Activated CD4-positive, alpha-beta T cell treated with anti-CD3 and anti-CD28 coated beads, Interleukin-2, amount 10 ng/mL, durations not matched to agents 7 days and 5 days (primary cell): ENCODE results near the gene SPG11. TPM values are rescaled to one million over a fixed set of nuclear protein-coding genes. Genes with fewer than 3 reads are reported as not detected.

Source experiments
- CTCF ChIA-PET: fragments of 350-600 bp; sonication (Branson Sonifier 250); formaldehyde crosslinking; loops from one replicate; lab custom pipeline; 2021; ENCODE audit warnings: antibody characterized with exemption; lab: Charles Lee
- POLR2A ChIA-PET: fragments of 350-600 bp; sonication (Branson Sonifier 250); formaldehyde crosslinking; loops from one replicate; lab custom pipeline; 2021; ENCODE audit warnings: antibody characterized with exemption; lab: Charles Lee
- DNase-seq: peaks from one replicate; pipeline ENCODE4 v3.0.0-alpha.2; 2020
- H3K27ac Mint-ChIP-seq: one replicate; pipeline ENCODE4 v1.8.0; 2021; ENCODE audit warnings: mild to moderate bottlenecking, moderate library complexity, mixed read lengths
- H3K27me3 Mint-ChIP-seq: one replicate; pipeline ENCODE4 v1.8.0; 2021; ENCODE audit warnings: mixed read lengths
- H3K36me3 Mint-ChIP-seq: one replicate; pipeline ENCODE4 v1.8.0; 2021; ENCODE audit warnings: low read depth, mixed read lengths
- H3K4me1 Mint-ChIP-seq: one replicate; pipeline ENCODE4 v1.8.0; 2021; ENCODE audit warnings: mixed read lengths
- H3K4me3 Mint-ChIP-seq: one replicate; pipeline ENCODE4 v1.8.0; 2021; ENCODE audit warnings: mild to moderate bottlenecking, moderate library complexity, mixed read lengths
- H3K9me3 Mint-ChIP-seq: one replicate; pipeline ENCODE4 v1.8.0; 2021; ENCODE audit warnings: mixed read lengths
- total RNA-seq, 2 experiments: library from RNA; stranded (reverse); gene quantifications; one replicate each; pipeline ENCODE4 v1.2.3, GENCODE V29; 2021

The SPG11 gene
- total RNA-seq, 2 experiments from 2014 or later: 69.2 to 77.6 TPM

DNA sequence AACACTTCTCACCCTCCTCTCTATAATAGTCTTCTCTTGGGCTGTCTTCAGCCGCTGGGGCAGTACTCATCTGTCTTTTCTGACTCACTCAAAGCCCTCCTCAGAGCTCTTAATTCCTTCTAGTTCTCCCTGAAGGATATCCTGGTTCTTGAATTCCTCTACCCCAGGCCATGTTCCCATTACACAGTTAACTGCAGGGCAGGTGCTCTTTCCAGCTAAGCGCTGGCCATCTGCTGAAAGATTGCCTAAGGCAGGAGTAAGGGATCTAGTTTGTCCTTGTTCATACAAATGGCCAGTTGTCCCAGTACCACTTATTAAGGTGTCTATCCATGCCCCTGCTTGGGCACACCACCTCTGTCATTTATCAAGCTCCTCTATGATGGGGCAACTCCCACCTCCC is 10.2 kb upstream of the SPG11 start:
- POLR2A ChIA-PET: no interaction called here
- no peak for DNase-seq
- Mint-ChIP-seq H3K27me3 (no peaks in the 10 kb centered on the region), H3K27ac (no peak overlapping the region), H3K36me3 (peaks cover 35% of the 10 kb centered on the region), H3K4me1 (peaks cover 90% of the 10 kb centered on the region), H3K9me3 (peaks cover 10% of the 10 kb centered on the region), H3K4me3 (no peak overlapping the region)
- CTCF ChIA-PET: interaction anchor here (1.0 to 4.9 kb wide), 4 partner anchors 10 to 40 kb away, joined by 3 to 54 read pairs (median 13); partner anchors contain the start of gene SPG11

DNA sequence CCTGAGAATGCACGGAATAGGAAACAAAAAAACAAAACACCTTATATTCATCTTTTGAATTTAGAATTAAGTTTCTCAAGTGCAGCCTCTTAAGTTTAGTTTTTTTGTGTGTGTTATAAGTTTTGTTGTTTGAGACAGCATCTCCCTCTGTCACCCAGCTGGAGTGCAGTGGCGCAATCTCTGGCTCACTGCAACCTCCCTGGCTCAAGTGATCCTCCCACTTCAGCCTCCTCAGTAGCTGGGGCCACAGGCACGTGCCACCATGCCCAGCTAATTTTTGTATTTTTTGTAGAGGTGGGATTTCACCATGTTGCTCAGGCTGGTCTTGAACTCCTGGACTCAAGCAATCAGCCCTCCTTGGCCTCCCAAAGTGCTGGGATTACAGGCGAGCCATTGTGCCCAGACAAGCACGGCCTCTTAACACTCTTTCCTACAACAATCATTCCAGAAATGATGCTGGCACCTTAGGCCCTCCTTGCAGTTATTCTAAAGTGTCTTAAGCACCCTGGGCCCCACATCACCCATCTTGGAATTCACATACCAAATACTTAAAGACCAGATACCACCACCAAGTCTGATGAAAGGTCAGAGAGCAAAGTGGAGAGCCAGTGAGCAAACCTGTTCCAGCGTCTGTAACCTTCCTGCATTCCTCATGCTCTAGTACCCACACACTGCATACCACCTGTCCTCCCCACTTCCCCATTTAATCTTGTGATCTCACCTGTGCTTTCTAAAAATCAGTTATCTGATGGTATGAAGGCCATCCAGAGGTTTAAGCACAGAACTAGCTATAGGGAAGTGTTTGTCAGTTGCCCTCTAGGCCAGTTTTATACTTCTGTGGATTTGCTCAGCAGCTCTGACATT is 6.9 kb upstream of the SPG11 start:
- Mint-ChIP-seq H3K27me3 (no peaks in the 10 kb centered on the region), H3K27ac (peak overlapping the region; percentile 52), H3K9me3 (no peaks in the 10 kb centered on the region), H3K4me1 (peaks cover 89% of the 10 kb centered on the region), H3K36me3 (peaks cover 24% of the 10 kb centered on the region), H3K4me3 (no peak overlapping the region)
- DNase-seq: no peak
- POLR2A ChIA-PET: interaction anchor here (1.2 kb wide), 1 partner anchor 49 kb away, joined by 7 read pairs; no protein-coding TSS in a partner anchor
- CTCF ChIA-PET: interaction anchor here (0.7 to 10.0 kb wide), 7 partner anchors 10 to 68 kb away, joined by 3 to 287 read pairs (median 5); partner anchors contain the start of genes B2M, PATL2 and TRIM69

DNA sequence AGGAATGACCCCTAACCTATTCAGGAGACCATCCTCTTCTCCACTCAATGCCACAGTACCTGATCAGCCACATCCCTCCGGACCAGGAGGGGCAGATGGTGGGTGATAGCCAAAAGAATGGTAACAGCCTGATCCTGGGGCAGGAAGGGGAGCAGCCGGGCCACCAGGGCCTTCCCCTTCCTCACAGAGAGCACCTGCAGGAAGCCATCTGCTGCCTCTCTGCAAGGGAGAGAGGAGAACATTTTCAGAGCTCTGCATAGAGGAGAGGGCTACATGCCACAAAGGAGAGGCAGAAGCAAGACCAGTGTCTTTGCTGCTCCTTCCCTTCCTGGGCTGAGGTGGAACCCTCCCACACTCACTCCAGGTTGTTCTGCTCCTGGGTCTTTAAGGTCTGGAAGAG is 5.5 kb upstream of the SPG11 start:
- Mint-ChIP-seq H3K27me3 (no peaks in the 10 kb centered on the region), H3K27ac (peak overlapping the region; percentile 74), H3K4me3 (no peak overlapping the region), H3K9me3 (no peaks in the 10 kb centered on the region), H3K4me1 (peaks cover 91% of the 10 kb centered on the region), H3K36me3 (peaks cover 19% of the 10 kb centered on the region)
- ChIA-PET CTCF (interaction anchor here (1.6 to 10.0 kb wide), 4 partner anchors 13 to 70 kb away, joined by 3 to 287 read pairs (median 6); partner anchors contain the start of genes B2M, PATL2 and TRIM69), POLR2A (interaction anchor here (0.6 kb wide), 2 partner anchors 14 to 47 kb away, joined by 3 read pairs; no protein-coding TSS in a partner anchor)
- DNase-seq: peak; percentile 21

DNA sequence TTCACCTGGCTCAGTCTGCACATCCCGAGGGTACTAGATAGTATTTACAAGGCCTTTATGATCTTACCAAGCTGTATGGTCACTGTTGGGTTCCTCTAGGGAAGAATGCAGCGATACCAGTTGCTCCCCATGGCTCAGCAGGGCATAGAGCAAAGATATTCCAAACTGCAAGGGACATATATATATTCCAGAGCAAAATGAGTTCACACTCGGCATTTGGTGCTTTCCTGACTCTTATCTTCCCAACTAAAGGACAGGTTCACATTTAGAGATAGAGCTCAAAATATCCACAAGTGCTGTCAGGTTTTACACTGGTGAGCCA is 3.5 kb upstream of the SPG11 start:
- H3K4me1 Mint-ChIP-seq: peaks cover 77% of the 10 kb centered on the region
- peak overlapping the region; percentile 61 for H3K4me3 Mint-ChIP-seq
- CTCF ChIA-PET: interaction anchor here (1.0 to 10.0 kb wide), 9 partner anchors 10 to 69 kb away, joined by 3 to 287 read pairs (median 5); partner anchors contain the start of genes B2M, PATL2 and TRIM69
- DNase-seq: no peak
- POLR2A ChIA-PET: interaction anchor here (0.6 to 6.8 kb wide), 5 partner anchors 11 to 69 kb away, joined by 3 to 283 read pairs (median 4); partner anchors contain the start of genes B2M and PATL2
- H3K27ac Mint-ChIP-seq: peak overlapping the region; percentile 96
- no peaks in the 10 kb centered on the region for H3K9me3 Mint-ChIP-seq
- no peaks in the 10 kb centered on the region for H3K27me3 Mint-ChIP-seq
- H3K36me3 Mint-ChIP-seq: peaks cover 11% of the 10 kb centered on the region

DNA sequence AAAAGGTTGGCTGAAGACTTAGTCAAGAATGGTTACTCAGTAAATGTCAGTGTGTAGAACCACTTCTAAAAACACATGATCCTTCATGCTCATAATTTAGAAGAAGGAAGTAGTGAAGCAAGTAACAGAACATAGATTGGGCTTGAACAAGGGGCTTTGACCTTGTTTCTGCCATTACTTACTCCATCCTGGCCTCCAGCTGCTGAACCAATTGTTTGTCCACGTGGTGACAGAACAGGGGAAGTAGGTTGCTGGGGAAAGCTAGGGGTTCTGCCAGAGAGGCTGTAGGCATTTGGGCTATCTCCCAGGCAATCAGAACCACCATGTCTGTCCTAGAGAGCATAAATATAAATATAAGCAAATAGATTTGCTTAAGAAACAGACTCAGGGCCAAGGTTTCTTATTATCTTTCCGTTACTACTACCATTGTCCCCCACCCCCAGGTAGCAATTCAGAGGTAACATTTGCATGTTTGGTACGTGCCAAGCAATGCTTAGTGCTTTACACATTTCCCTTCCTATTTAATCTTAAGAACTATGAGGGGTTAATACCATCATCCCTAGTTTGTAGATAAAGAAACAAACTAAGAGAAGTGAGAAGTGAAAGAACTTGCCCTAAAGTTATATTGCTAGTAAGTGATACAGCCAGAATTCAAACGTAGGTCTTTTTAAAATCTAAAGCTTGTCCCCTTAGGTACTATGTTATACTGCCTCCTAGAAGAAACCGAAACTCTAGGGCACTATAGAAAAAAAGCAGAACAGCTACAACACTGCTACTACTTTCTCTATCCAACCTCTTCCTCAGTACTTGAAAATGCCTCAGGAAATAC is 3.0 kb upstream of the SPG11 start:
- Mint-ChIP-seq H3K9me3 (no peaks in the 10 kb centered on the region), H3K36me3 (peaks cover 11% of the 10 kb centered on the region), H3K4me1 (peaks cover 77% of the 10 kb centered on the region), H3K4me3 (peak overlapping the region; percentile 61), H3K27ac (peak overlapping the region; percentile 96), H3K27me3 (no peaks in the 10 kb centered on the region)
- no peak for DNase-seq
- POLR2A ChIA-PET: interaction anchor here (0.6 to 6.8 kb wide), 6 partner anchors 11 to 69 kb away, joined by 3 to 283 read pairs (median 4); partner anchors contain the start of genes B2M and PATL2
- CTCF ChIA-PET: interaction anchor here (1.0 to 10.0 kb wide), 11 partner anchors 7 to 70 kb away, joined by 3 to 287 read pairs (median 5); partner anchors contain the start of genes B2M, PATL2 and TRIM69

DNA sequence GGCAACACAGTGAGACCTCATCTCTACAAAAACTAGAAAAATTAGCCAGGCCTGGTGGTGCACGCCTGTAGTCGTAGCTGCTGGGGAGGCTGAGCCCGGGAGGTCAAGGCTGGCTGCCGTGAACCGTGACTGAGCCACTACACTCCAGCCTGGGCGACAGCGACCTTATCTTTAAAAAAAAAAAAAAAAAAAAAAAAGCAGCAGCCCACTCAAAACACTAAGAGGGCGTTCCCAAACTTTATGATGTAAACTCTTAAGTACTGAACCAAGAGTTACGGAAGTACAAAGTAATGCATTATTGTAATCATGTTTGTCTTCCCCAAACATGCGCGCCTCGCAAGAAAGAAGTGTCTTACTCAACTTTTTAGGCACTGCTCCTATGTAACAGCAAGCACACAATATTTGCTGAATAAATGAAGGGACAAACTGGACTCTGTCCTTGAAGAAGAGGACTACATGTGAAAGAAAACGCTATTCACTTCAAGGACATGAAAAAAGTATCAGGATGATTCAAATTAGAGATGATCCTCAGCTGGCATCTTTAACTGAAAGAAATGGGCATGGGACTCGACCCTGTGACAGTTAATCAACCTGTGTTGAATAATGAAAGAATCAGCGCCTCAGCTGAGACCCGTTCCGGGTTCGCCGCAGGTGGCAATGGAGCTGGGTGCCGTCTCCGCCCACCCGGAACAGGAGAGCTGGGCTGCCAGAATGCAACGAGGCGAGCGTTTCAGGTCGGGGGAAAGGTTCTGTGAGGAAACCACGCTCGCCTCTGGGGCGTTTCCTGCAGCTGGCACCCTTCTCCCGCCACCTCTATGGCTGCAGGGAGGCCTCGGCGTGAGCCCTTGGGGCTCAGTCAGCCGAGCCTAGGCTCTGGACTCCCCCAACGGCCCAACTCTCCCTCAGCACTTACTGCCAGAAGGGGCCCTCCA is 718 bp downstream of the SPG11 start:
- no peaks in the 10 kb centered on the region for H3K27me3 Mint-ChIP-seq
- H3K27ac Mint-ChIP-seq: peak overlapping the region; percentile 96
- no peaks in the 10 kb centered on the region for H3K9me3 Mint-ChIP-seq
- H3K4me1 Mint-ChIP-seq: peaks cover 54% of the 10 kb centered on the region
- DNase-seq: peak; percentile 92
- H3K36me3 Mint-ChIP-seq: peaks cover 22% of the 10 kb centered on the region
- CTCF ChIA-PET: interaction anchor here (0.5 to 10.0 kb wide), 33 partner anchors 8 to 141 kb away, joined by 3 to 287 read pairs (median 6); partner anchors contain the start of genes B2M, PATL2 and TRIM69
- POLR2A ChIA-PET: interaction anchor here (0.6 to 6.8 kb wide), 9 partner anchors 15 to 73 kb away, joined by 3 to 283 read pairs (median 11); partner anchors contain the start of genes B2M, PATL2 and TRIM69
- H3K4me3 Mint-ChIP-seq: peak overlapping the region; percentile 99

DNA sequence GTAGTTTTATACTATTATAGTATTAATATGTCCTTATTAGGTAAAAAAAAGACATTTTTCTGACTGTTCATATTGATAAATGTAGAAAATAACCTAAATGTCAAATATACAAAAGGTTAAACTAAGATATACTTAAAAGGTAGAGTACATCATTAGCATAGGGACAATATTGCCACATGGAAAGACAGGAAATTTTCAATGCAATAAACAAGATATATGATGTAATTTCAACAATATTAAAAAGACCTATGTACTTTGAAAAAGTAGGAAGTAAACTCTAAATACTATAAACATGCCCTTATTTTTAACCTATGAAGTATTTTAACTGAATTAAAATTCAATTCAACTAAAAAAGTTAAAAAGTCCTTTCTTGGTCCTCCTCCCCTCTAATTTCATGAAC is 1.9 kb downstream of the SPG11 start:
- ChIA-PET CTCF (interaction anchor here (0.7 to 10.0 kb wide), 5 partner anchors 12 to 75 kb away, joined by 3 to 287 read pairs (median 54); partner anchors contain the start of genes B2M, PATL2 and TRIM69), POLR2A (interaction anchor here (0.6 to 6.8 kb wide), 2 partner anchors 54 to 66 kb away, joined by 4 to 283 read pairs; partner anchors contain the start of genes B2M and PATL2)
- H3K27me3 Mint-ChIP-seq: no peaks in the 10 kb centered on the region
- peaks cover 28% of the 10 kb centered on the region for H3K36me3 Mint-ChIP-seq
- peaks cover 48% of the 10 kb centered on the region for H3K4me1 Mint-ChIP-seq
- H3K9me3 Mint-ChIP-seq: no peaks in the 10 kb centered on the region
- H3K4me3 Mint-ChIP-seq: peak overlapping the region; percentile 99
- peak overlapping the region; percentile 58 for H3K27ac Mint-ChIP-seq
- DNase-seq: no peak

DNA sequence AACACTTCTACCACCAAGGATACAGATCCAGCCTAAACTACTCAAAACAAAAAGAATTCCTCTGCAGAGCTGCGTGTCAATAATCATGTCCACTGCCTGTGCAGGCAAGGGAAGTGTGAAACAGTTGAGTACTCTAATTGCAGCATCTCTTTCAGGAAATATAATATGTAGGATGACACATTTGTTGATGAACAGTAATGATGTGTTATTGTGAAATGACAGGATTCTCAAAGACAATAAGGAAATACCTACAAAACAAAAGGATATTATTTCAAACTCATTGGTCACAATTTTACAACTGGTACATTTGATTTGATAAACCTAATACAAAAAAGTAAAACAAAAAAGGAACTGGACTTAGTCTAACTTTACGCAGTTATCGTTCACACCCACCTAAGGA is 4.4 kb downstream of the SPG11 start:
- Mint-ChIP-seq H3K4me3 (no peak overlapping the region), H3K36me3 (peaks cover 43% of the 10 kb centered on the region), H3K27me3 (no peaks in the 10 kb centered on the region), H3K4me1 (peaks cover 35% of the 10 kb centered on the region), H3K9me3 (no peaks in the 10 kb centered on the region), H3K27ac (no peak overlapping the region)
- CTCF ChIA-PET: interaction anchor here (0.6 kb wide), 1 partner anchor 811 kb away, joined by 5 read pairs; no protein-coding TSS in a partner anchor
- DNase-seq: no peak
- POLR2A ChIA-PET: interaction anchor here (0.5 kb wide), 1 partner anchor 45 kb away, joined by 8 read pairs; no protein-coding TSS in a partner anchor

DNA sequence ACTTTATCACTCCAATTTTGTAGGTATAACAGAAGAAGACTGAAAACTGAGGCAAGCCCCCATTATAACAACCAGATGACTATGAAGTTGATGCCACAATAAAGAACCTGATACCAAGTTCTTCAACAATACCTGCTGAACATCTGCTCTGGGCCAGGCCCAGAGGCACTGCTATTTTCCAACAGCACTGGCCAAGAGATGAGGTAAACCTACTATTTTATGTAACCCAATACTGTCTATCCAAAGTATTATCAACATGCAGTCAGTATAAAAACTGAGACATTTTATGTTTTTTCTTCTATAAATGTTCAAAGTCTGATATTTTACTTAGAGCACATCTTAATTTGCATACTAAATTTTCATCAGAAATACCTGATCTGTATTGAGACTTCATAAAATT is 6.1 kb downstream of the SPG11 start:
- no peak overlapping the region for H3K27ac Mint-ChIP-seq
- DNase-seq: no peak
- ChIA-PET CTCF (interaction anchor here (0.6 to 1.3 kb wide), 5 partner anchors 9 to 100 kb away, joined by 3 to 7 read pairs (median 3); no protein-coding TSS in a partner anchor), POLR2A (no interaction called here)
- no peaks in the 10 kb centered on the region for H3K27me3 Mint-ChIP-seq
- H3K9me3 Mint-ChIP-seq: no peaks in the 10 kb centered on the region
- peaks cover 45% of the 10 kb centered on the region for H3K36me3 Mint-ChIP-seq
- peaks cover 32% of the 10 kb centered on the region for H3K4me1 Mint-ChIP-seq
- no peak overlapping the region for H3K4me3 Mint-ChIP-seq

DNA sequence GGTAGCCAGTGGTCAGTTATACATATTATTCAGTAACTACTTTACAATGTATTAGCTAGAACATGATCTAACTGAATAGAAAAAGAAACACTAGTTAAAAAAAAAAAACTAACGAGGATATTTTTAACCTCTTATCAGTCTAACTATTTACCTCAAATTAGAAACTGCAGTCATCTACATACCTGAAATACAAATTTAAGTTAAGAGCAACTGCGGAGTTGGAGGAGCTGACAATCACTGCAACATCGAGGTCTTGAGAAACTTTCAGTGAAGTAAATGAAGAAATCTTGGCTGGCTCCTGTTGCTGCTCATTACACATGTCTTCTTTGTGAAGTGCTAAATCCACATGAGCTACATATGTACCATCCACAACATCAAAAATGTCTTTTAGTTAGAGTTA is 6.5 kb downstream of the SPG11 start:
- H3K4me1 Mint-ChIP-seq: peaks cover 31% of the 10 kb centered on the region
- no peak overlapping the region for H3K4me3 Mint-ChIP-seq
- H3K9me3 Mint-ChIP-seq: no peaks in the 10 kb centered on the region
- POLR2A ChIA-PET: no interaction called here
- no peaks in the 10 kb centered on the region for H3K27me3 Mint-ChIP-seq
- no peak overlapping the region for H3K27ac Mint-ChIP-seq
- H3K36me3 Mint-ChIP-seq: peaks cover 47% of the 10 kb centered on the region
- DNase-seq: no peak
- CTCF ChIA-PET: interaction anchor here (0.6 to 1.3 kb wide), 6 partner anchors 9 to 147 kb away, joined by 3 to 7 read pairs (median 3); no protein-coding TSS in a partner anchor

DNA sequence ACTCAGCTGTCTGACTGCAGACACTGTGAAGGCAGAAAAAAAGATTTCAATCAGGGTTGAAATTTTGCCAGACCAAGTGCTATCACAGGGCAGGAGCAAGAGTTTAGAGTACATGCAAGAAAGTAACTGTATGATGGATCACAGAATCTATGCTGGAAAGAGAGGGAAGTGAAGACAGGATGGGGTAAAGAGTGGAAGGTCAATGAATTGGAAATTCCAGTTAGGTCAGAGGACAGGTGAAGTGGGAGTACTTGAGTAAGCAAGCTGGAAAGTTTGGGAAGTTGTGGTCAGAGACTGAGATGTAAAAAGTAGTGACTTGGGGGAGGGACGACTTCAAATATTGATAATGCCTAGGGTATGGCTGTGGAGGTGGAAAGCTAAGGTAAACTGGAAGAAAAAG is 7.2 kb downstream of the SPG11 start:
- Mint-ChIP-seq H3K4me1 (peaks cover 27% of the 10 kb centered on the region), H3K27ac (peak overlapping the region; percentile 1), H3K36me3 (peaks cover 52% of the 10 kb centered on the region), H3K4me3 (no peak overlapping the region), H3K27me3 (no peaks in the 10 kb centered on the region), H3K9me3 (no peaks in the 10 kb centered on the region)
- POLR2A ChIA-PET: no interaction called here
- DNase-seq: no peak
- CTCF ChIA-PET: interaction anchor here (0.6 to 1.3 kb wide), 4 partner anchors 9 to 147 kb away, joined by 3 read pairs; no protein-coding TSS in a partner anchor
